Osteoblast (primary cell): ENCODE results near the gene RNASE12. TPM values are rescaled to one million over a fixed set of nuclear protein-coding genes. Genes with fewer than 3 reads are reported as not detected.

Experiments used
- DNase-seq: peaks from one replicate; pipeline ENCODE4 v3.0.0; 2011; ENCODE audit warnings: low spot score, mixed read lengths; ENCODE audit not compliant: insufficient read length; ENCODE audit errors: missing footprints
- H2AFZ ChIP-seq: 2 replicates; pipeline ENCODE4 v1.6.0; 2011; ENCODE audit warnings: mild to moderate bottlenecking, low read length
- H3K27ac ChIP-seq: 2 replicates; pipeline ENCODE4 v1.5.1; 2011; ENCODE audit warnings: mild to moderate bottlenecking, low read depth, low read length, moderate library complexity
- H3K27me3 ChIP-seq: 2 replicates; pipeline ENCODE4 v1.6.0; 2012; ENCODE audit warnings: mild to moderate bottlenecking, control low read depth, inconsistent platforms, low read length, moderate library complexity; ENCODE audit not compliant: insufficient read depth
- H3K36me3 ChIP-seq: 2 replicates; pipeline ENCODE4 v1.5.1; 2011; ENCODE audit warnings: mild to moderate bottlenecking, low read length, control low read depth, moderate library complexity; ENCODE audit not compliant: insufficient read depth
- H3K4me1 ChIP-seq: 2 replicates; pipeline ENCODE4 v1.5.1; 2011; ENCODE audit warnings: mild to moderate bottlenecking, low read length, control low read depth, moderate library complexity; ENCODE audit not compliant: insufficient read depth
- H3K4me2 ChIP-seq: 2 replicates; pipeline ENCODE4 v1.6.0; 2011; ENCODE audit warnings: mild to moderate bottlenecking, low read length; ENCODE audit not compliant: insufficient read depth
- H3K4me3 ChIP-seq: fragments of 200-600 bp; sonication (generic); 3 replicates; pipeline ENCODE4 v1.5.1; 2012; ENCODE audit warnings: mild to moderate bottlenecking, low read length, inconsistent platforms; ENCODE audit not compliant: insufficient read depth
- H3K79me2 ChIP-seq: 2 replicates; pipeline ENCODE4 v1.6.0; 2012; ENCODE audit warnings: mild to moderate bottlenecking, low read length, control low read depth, inconsistent platforms; ENCODE audit not compliant: insufficient read depth
- H3K9me3 ChIP-seq: 2 replicates; pipeline ENCODE4 v1.5.1; 2011; ENCODE audit warnings: low read depth, low read length, control low read depth
- H4K20me1 ChIP-seq: 2 replicates; pipeline ENCODE4 v1.6.0; 2012; ENCODE audit warnings: mild to moderate bottlenecking, low read length, control low read depth; ENCODE audit not compliant: insufficient read depth
- total RNA-seq: library from RNA; depleted of rRNA; stranded (reverse); fragments of >200 nt; gene quantifications from 2 replicates; pipeline ENCODE4 v1.2.3, GENCODE V29; 2012
- TF ChIP-seq, protein P1 (sequence below): IDR thresholded peaks from 2 replicates; pipeline ENCODE4 v1.5.1; 2011; ENCODE audit warnings: mild to moderate bottlenecking, low read depth, low read length, moderate library complexity; ENCODE audit errors: extremely low read depth

Gene RNASE12
- total RNA-seq, 1 donor = not detected

DNA sequence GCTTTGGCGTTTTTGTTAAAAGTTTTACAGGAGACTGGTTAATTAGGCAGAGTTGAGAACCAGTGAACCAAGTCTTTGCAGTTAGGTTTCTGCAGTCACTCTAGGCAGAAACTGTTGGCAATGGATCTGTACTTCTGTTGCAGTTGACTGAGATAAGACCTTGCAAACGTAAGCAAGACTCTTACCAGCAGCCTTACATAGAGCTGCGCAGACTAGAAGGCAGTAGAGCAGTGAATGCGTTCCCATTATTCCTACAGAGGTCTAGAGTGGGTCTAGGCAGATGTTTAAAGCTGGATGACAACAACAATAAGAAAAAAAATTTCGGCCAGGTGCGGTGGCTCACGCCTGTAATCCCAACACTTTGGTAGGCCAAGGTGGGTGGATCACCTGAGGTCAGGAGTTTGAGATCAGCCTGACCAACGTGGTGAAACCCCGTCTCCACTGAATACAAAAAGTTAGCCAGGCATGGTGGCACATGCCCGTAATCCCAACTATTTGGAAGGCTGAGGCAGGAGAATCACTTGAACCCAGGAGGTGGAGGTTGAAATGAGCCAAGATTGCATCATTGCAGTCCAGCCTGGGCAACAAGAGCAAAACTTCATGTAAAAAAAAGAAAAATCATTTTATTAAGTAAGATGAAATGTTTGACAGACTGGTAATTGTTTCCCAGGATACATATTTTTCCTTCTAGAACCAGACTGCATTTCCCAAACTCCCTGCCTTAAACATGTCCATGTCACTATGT lies 42.6 kb downstream of the RNASE12 start:
- H2AFZ ChIP-seq = no peak overlapping the region
- no peaks in the 10 kb centered on the region for H3K4me1 ChIP-seq

DNA sequence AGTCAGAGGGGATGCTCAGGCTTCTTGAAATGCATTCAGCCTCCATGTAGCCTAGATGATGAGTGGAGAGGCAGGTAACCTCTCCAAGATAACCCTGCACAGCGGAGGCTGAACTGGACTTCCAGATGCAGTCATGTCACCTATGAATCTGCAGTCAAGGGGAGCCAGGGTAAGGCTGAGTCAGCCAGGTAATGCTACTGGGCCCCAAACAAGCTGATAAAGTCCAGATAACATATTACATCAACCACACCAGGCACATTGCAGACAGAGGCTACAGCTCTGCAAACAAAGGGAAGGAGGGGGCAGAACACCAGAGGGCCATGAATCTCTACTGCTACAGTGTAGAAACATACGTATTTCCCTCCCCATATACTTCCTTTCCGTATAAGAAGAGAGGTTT lies 44.3 kb downstream of the RNASE12 start:
- Histone ChIP-seq H4K20me1 (no peaks in the 10 kb centered on the region), H3K4me3 (no peak overlapping the region), H3K79me2 (no peaks in the 10 kb centered on the region), H2AFZ (no peak overlapping the region), H3K4me1 (no peaks in the 10 kb centered on the region), H3K36me3 (no peaks in the 10 kb centered on the region), H3K27me3 (no peaks in the 10 kb centered on the region), H3K9me3 (no peaks in the 10 kb centered on the region), H3K4me2 (no peak overlapping the region), H3K27ac (no peak overlapping the region)
- TF ChIP-seq, protein P1, sequence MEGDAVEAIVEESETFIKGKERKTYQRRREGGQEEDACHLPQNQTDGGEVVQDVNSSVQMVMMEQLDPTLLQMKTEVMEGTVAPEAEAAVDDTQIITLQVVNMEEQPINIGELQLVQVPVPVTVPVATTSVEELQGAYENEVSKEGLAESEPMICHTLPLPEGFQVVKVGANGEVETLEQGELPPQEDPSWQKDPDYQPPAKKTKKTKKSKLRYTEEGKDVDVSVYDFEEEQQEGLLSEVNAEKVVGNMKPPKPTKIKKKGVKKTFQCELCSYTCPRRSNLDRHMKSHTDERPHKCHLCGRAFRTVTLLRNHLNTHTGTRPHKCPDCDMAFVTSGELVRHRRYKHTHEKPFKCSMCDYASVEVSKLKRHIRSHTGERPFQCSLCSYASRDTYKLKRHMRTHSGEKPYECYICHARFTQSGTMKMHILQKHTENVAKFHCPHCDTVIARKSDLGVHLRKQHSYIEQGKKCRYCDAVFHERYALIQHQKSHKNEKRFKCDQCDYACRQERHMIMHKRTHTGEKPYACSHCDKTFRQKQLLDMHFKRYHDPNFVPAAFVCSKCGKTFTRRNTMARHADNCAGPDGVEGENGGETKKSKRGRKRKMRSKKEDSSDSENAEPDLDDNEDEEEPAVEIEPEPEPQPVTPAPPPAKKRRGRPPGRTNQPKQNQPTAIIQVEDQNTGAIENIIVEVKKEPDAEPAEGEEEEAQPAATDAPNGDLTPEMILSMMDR = no peak
- DNase-seq = no peak

More for the DNA sequence above, 42.6 kb downstream of the RNASE12 start:
- Histone ChIP-seq H3K36me3 (no peaks in the 10 kb centered on the region), H3K27ac (no peak overlapping the region), H3K27me3 (no peaks in the 10 kb centered on the region), H4K20me1 (no peaks in the 10 kb centered on the region), H3K79me2 (no peaks in the 10 kb centered on the region), H3K4me3 (no peak overlapping the region), H3K9me3 (no peaks in the 10 kb centered on the region), H3K4me2 (no peak overlapping the region)
- TF ChIP-seq, protein P1 = no peak
- no peak for DNase-seq

Other genes with a start within 250 kb of the RNASE12 start
- 5.8 and 8.0 TPM in 2 replicates for gene PARP2, start 247.7 kb downstream of the RNASE12 start, total RNA-seq
- 25.6 and 33.3 TPM in 2 replicates for gene TEP1, start 177.9 kb downstream of the RNASE12 start, total RNA-seq
- gene KLHL33, start 155.2 kb downstream of the RNASE12 start, total RNA-seq = 0.36 and 0.59 TPM in 2 replicates
- gene OSGEP, start 136.6 kb downstream of the RNASE12 start, total RNA-seq = 36.8 and 47.8 TPM in 2 replicates
- gene APEX1, start 136.2 kb downstream of the RNASE12 start, total RNA-seq = 66.0 and 74.9 TPM in 2 replicates
- gene PIP4P1, start 129.9 kb downstream of the RNASE12 start, total RNA-seq = 41.0 and 46.3 TPM in 2 replicates
- 27.7 and 29.7 TPM in 2 replicates for gene PNP, start 122.0 kb downstream of the RNASE12 start, total RNA-seq
- not detected in 2 replicates for gene RNASE10, start 85.8 kb downstream of the RNASE12 start, total RNA-seq
- gene RNASE9, start 30.3 kb downstream of the RNASE12 start, total RNA-seq = not detected in 2 replicates
- not detected in 2 replicates for gene RNASE11, start 3.4 kb downstream of the RNASE12 start, total RNA-seq
- not detected in 2 replicates for gene OR6S1, start 50.3 kb upstream of the RNASE12 start, total RNA-seq
- 18.1 and 24.2 TPM in 2 replicates for gene RNASE4, start 93.2 kb upstream of the RNASE12 start, total RNA-seq
- 7.2 and 8.3 TPM in 2 replicates for gene ANG, start 97.4 kb upstream of the RNASE12 start, total RNA-seq
- not detected in 2 replicates for gene EDDM3A, start 154.5 kb upstream of the RNASE12 start, total RNA-seq
- gene EDDM3B, start 177.0 kb upstream of the RNASE12 start, total RNA-seq = not detected in 2 replicates
- not detected in 2 replicates for gene RNASE6, start 189.9 kb upstream of the RNASE12 start, total RNA-seq
- 1.1 TPM in 1 of 2 replicates, not detected in the other for gene RNASE1, start 211.5 kb upstream of the RNASE12 start, total RNA-seq